ENCODE data around the gene FAM111B. TPM values are rescaled to one million over a fixed set of nuclear protein-coding genes. Genes with fewer than 3 reads are reported as not detected.

Gene FAM111B
- polyA plus RNA-seq, 1 donor (not counting 4 experiments of a cell fraction or from before 2014, with no cell fraction given) = 5.3 TPM

DNA sequence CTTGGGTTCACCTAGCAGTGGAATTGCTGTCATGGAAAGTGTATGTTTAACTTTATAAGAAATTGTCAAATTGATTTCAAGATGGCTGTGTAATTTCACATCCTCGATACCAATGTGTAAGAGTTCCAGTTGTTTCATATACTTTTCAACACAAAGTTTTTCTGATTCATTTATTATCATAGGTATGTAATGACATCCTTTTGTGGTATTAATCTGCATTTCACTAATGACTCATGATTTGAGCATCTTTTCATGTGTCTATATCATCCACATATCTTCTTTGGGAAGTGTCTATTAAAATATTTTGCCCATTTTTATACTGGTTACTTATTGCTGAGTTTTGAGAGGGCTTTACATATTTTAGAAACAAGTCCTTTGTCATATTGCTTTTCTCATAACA, 38.0 kb upstream of the FAM111B start:
- Histone ChIP-seq H3K4me3 (ENCODE audit: control insufficient read depth in 2 of 3, extremely low read depth in 1 of 3, insufficient read depth in 2 of 3, low read depth in 1 of 3, low read length in 3 of 3) (no peak overlapping the region), H3K27ac (ENCODE audit: control insufficient read depth, insufficient read depth, low read length) (no peak overlapping the region), H3K27me3 (ENCODE audit: control insufficient read depth, extremely low read depth, insufficient read depth, low read length) (peaks cover 5% of the 10 kb centered on the region), H3K9me3 (ENCODE audit: control insufficient read depth, low read depth, low read length) (no peaks in the 10 kb centered on the region), H3K4me2 (ENCODE audit: control insufficient read depth, extremely low read depth, insufficient read depth, low read depth, low read length) (no peak overlapping the region), H3K9me1 (ENCODE audit: control insufficient read depth, extremely low read depth, insufficient read depth, low read length) (no peaks in the 10 kb centered on the region), H3K4me1 (ENCODE audit: control insufficient read depth, extremely low read depth, insufficient read depth, low read length) (no peaks in the 10 kb centered on the region), H3K9ac (ENCODE audit: control insufficient read depth, extremely low read depth, insufficient read depth, low read length) (no peak overlapping the region), H4K20me1 (ENCODE audit: control insufficient read depth, extremely low read depth, insufficient read depth, low read length) (no peaks in the 10 kb centered on the region), H3K36me3 (ENCODE audit: control insufficient read depth in 2 of 2, extremely low read depth in 1 of 2, insufficient read depth in 2 of 2, low read length in 2 of 2) (no peaks in the 10 kb centered on the region), H3K79me2 (ENCODE audit: control insufficient read depth, insufficient read depth, low read length) (no peaks in the 10 kb centered on the region), H2AFZ (ENCODE audit: control insufficient read depth, low read length) (no peak overlapping the region)
- FAIRE-seq (peak; percentile 61), DNase-seq (ENCODE audit: low read depth, low spot score) (no peak)
- no peak for TF ChIP-seq EZH2 (IDR thresholded peaks at IDR 0.05; ENCODE audit: low read length)
- dilution Hi-C loops (cut with MboI; ENCODE audit: extremely low pct_ligation_motif_present, low sequenced_read_pairs) = no loop called here

- peaks cover 17% of the 10 kb centered on the region for H3K4me1 ChIP-seq (ENCODE audit: control insufficient read depth, extremely low read depth, insufficient read depth, low read length)
- DNase-seq (ENCODE audit: low read depth, low spot score) (no peak), FAIRE-seq (no peak)
- dilution Hi-C loops (cut with MboI; ENCODE audit: extremely low pct_ligation_motif_present, low sequenced_read_pairs) = no loop called here
- H3K36me3 ChIP-seq (ENCODE audit: control insufficient read depth in 2 of 2, extremely low read depth in 1 of 2, insufficient read depth in 2 of 2, low read length in 2 of 2) = no peaks in the 10 kb centered on the region
- H3K79me2 ChIP-seq (ENCODE audit: control insufficient read depth, insufficient read depth, low read length) = no peaks in the 10 kb centered on the region
- H3K9me3 ChIP-seq (ENCODE audit: control insufficient read depth, low read depth, low read length) = no peaks in the 10 kb centered on the region
- TF ChIP-seq, protein P1, sequence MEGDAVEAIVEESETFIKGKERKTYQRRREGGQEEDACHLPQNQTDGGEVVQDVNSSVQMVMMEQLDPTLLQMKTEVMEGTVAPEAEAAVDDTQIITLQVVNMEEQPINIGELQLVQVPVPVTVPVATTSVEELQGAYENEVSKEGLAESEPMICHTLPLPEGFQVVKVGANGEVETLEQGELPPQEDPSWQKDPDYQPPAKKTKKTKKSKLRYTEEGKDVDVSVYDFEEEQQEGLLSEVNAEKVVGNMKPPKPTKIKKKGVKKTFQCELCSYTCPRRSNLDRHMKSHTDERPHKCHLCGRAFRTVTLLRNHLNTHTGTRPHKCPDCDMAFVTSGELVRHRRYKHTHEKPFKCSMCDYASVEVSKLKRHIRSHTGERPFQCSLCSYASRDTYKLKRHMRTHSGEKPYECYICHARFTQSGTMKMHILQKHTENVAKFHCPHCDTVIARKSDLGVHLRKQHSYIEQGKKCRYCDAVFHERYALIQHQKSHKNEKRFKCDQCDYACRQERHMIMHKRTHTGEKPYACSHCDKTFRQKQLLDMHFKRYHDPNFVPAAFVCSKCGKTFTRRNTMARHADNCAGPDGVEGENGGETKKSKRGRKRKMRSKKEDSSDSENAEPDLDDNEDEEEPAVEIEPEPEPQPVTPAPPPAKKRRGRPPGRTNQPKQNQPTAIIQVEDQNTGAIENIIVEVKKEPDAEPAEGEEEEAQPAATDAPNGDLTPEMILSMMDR (optimal IDR thresholded peaks at IDR 0.05 in 1 of 3, IDR thresholded peaks at IDR 0.05 in 1 of 3, conservative IDR thresholded peaks at IDR 0.05 in 1 of 3; ENCODE audit: extremely low read depth in 1 of 3, insufficient read depth in 2 of 3, low read length in 3 of 3) = no peak
- TF ChIP-seq EZH2 (IDR thresholded peaks at IDR 0.05; ENCODE audit: low read length) = no peak
- no peaks in the 10 kb centered on the region for H3K9me1 ChIP-seq (ENCODE audit: control insufficient read depth, extremely low read depth, insufficient read depth, low read length)
- no peak overlapping the region for H3K4me3 ChIP-seq (ENCODE audit: control insufficient read depth in 2 of 3, extremely low read depth in 1 of 3, insufficient read depth in 2 of 3, low read depth in 1 of 3, low read length in 3 of 3)
- H3K9ac ChIP-seq (ENCODE audit: control insufficient read depth, extremely low read depth, insufficient read depth, low read length) = no peak overlapping the region
- H3K27ac ChIP-seq (ENCODE audit: control insufficient read depth, insufficient read depth, low read length) = no peak overlapping the region
- no peak overlapping the region for H3K4me2 ChIP-seq (ENCODE audit: control insufficient read depth, extremely low read depth, insufficient read depth, low read depth, low read length)
- H4K20me1 ChIP-seq (ENCODE audit: control insufficient read depth, extremely low read depth, insufficient read depth, low read length) = no peaks in the 10 kb centered on the region
- H3K27me3 ChIP-seq (ENCODE audit: control insufficient read depth, extremely low read depth, insufficient read depth, low read length) = no peaks in the 10 kb centered on the region
- no peak overlapping the region for H2AFZ ChIP-seq (ENCODE audit: control insufficient read depth, low read length)
These were observed 30.0 kb upstream of the FAM111B start for GRCh38 chr11:59076876-59077571.

DNA sequence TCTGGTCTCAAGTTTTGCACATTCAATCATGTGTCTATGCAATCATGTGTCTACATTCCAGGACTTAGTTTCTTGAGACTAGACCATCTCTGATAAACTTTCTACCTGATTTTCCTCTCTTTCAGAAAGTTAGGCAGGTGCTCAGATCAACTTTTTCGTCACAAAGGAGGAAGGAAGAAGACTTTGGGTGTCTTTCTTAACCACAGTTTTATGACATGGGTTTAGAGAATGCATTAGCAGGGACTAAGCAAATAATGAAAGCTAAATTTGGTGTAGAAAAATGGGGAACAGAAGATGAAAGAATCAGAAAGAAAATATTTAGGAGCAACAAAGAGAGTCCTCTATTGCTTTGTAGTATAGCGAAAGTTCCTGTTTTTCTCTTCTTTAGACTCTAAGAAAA, 28.6 kb upstream of the FAM111B start:
- dilution Hi-C loops (cut with MboI; ENCODE audit: extremely low pct_ligation_motif_present, low sequenced_read_pairs) = no loop called here
- peaks cover 17% of the 10 kb centered on the region for H3K4me1 ChIP-seq (ENCODE audit: control insufficient read depth, extremely low read depth, insufficient read depth, low read length)
- H2AFZ ChIP-seq (ENCODE audit: control insufficient read depth, low read length) = no peak overlapping the region
- H3K9me1 ChIP-seq (ENCODE audit: control insufficient read depth, extremely low read depth, insufficient read depth, low read length) = no peaks in the 10 kb centered on the region
- H3K9me3 ChIP-seq (ENCODE audit: control insufficient read depth, low read depth, low read length) = no peaks in the 10 kb centered on the region
- H3K79me2 ChIP-seq (ENCODE audit: control insufficient read depth, insufficient read depth, low read length) = no peaks in the 10 kb centered on the region
- FAIRE-seq (no peak), DNase-seq (ENCODE audit: low read depth, low spot score) (no peak)
- no peak overlapping the region for H3K4me2 ChIP-seq (ENCODE audit: control insufficient read depth, extremely low read depth, insufficient read depth, low read depth, low read length)
- no peaks in the 10 kb centered on the region for H3K36me3 ChIP-seq (ENCODE audit: control insufficient read depth in 2 of 2, extremely low read depth in 1 of 2, insufficient read depth in 2 of 2, low read length in 2 of 2)
- no peaks in the 10 kb centered on the region for H3K27me3 ChIP-seq (ENCODE audit: control insufficient read depth, extremely low read depth, insufficient read depth, low read length)
- H3K4me3 ChIP-seq (ENCODE audit: control insufficient read depth in 2 of 3, extremely low read depth in 1 of 3, insufficient read depth in 2 of 3, low read depth in 1 of 3, low read length in 3 of 3) = no peak overlapping the region
- H3K27ac ChIP-seq (ENCODE audit: control insufficient read depth, insufficient read depth, low read length) = no peak overlapping the region
- no peak overlapping the region for H3K9ac ChIP-seq (ENCODE audit: control insufficient read depth, extremely low read depth, insufficient read depth, low read length)
- no peak for TF ChIP-seq EZH2 (IDR thresholded peaks at IDR 0.05; ENCODE audit: low read length)
- TF ChIP-seq, protein P1 (optimal IDR thresholded peaks at IDR 0.05 in 1 of 3, IDR thresholded peaks at IDR 0.05 in 1 of 3, conservative IDR thresholded peaks at IDR 0.05 in 1 of 3; ENCODE audit: extremely low read depth in 1 of 3, insufficient read depth in 2 of 3, low read length in 3 of 3) = no peak
- H4K20me1 ChIP-seq (ENCODE audit: control insufficient read depth, extremely low read depth, insufficient read depth, low read length) = no peaks in the 10 kb centered on the region
